ENCODE results near the gene GATA2.

Gene GATA2

GRCh38 chr3:128432301-128432970 lies 60.6 kb downstream of the GATA2 start:
- Histone ChIP-seq H3K4me3 (peak overlapping the region; percentile 1 to 37), H3K27me3 (peaks cover 0 to 79% of the 10 kb centered on the region in 2 donors), H3K36me3 (no peaks in the 10 kb centered on the region), H3K4me1 (peaks cover 0 to 15% (median 12%) of the 10 kb centered on the region in 4 donors), H3K27ac (no peak overlapping the region), H3K9me3 (no peaks in the 10 kb centered on the region)
- no peak for DNase-seq
- no peak for TF ChIP-seq CTCF (IDR thresholded peaks at IDR 0.05)
- intact Hi-C loops (cut with DNase I; ENCODE audit: low total_unique reads), result no loop called here

- H3K27me3 ChIP-seq, result peaks cover 0 to 84% of the 10 kb centered on the region in 2 donors
- H3K27ac ChIP-seq, result no peak overlapping the region
- DNase-seq, result no peak
- H3K4me3 ChIP-seq, result no peak overlapping the region
- peaks cover 0 to 15% (median 12%) of the 10 kb centered on the region in 4 donors for H3K4me1 ChIP-seq
- no peaks in the 10 kb centered on the region for H3K36me3 ChIP-seq
- TF ChIP-seq CTCF (IDR thresholded peaks at IDR 0.05), result no peak
- H3K9me3 ChIP-seq, result no peaks in the 10 kb centered on the region
- intact Hi-C loops (cut with DNase I; ENCODE audit: low total_unique reads), result no loop called here
Measured at GRCh38 chr3:128431803-128432300, 61.1 kb downstream of the GATA2 start.

- no peak for TF ChIP-seq CTCF (IDR thresholded peaks at IDR 0.05)
- no peak for DNase-seq
- H3K27ac ChIP-seq, result no peak overlapping the region
- peaks cover 0 to 89% of the 10 kb centered on the region in 2 donors for H3K27me3 ChIP-seq
- H3K9me3 ChIP-seq, result no peaks in the 10 kb centered on the region
- H3K4me1 ChIP-seq, result peaks cover 0 to 26% (median 18%) of the 10 kb centered on the region in 4 donors
- H3K4me3 ChIP-seq, result no peak overlapping the region
- H3K36me3 ChIP-seq, result no peaks in the 10 kb centered on the region
- intact Hi-C loops (cut with DNase I; ENCODE audit: low total_unique reads), result no loop called here
Measured at GRCh38 chr3:128430731-128431130, 62.3 kb downstream of the GATA2 start.

GRCh38 chr3:128430301-128430700 lies 62.7 kb downstream of the GATA2 start:
- no peak for DNase-seq
- intact Hi-C loops (cut with DNase I; ENCODE audit: low total_unique reads), result no loop called here
- H3K36me3 ChIP-seq, result no peaks in the 10 kb centered on the region
- TF ChIP-seq CTCF (IDR thresholded peaks at IDR 0.05), result no peak
- no peak overlapping the region for H3K27ac ChIP-seq
- H3K9me3 ChIP-seq, result no peaks in the 10 kb centered on the region
- H3K4me3 ChIP-seq, result no peak overlapping the region
- H3K4me1 ChIP-seq, result peaks cover 0 to 27% (median 18%) of the 10 kb centered on the region in 4 donors
- H3K27me3 ChIP-seq, result peaks cover 0 to 89% of the 10 kb centered on the region in 2 donors

- H3K4me3 ChIP-seq, result no peak overlapping the region
- H3K27me3 ChIP-seq, result peaks cover 0 to 89% of the 10 kb centered on the region in 2 donors
- no peak overlapping the region for H3K27ac ChIP-seq
- intact Hi-C loops (cut with DNase I; ENCODE audit: low total_unique reads), result loop anchor here (5.0 kb wide), 1 partner anchor 178 kb away; no protein-coding TSS in a partner anchor
- TF ChIP-seq CTCF (IDR thresholded peaks at IDR 0.05), result no peak
- no peaks in the 10 kb centered on the region for H3K36me3 ChIP-seq
- H3K4me1 ChIP-seq, result peaks cover 0 to 27% (median 18%) of the 10 kb centered on the region in 4 donors
- DNase-seq, result no peak
- H3K9me3 ChIP-seq, result no peaks in the 10 kb centered on the region
Measured at GRCh38 chr3:128429751-128430150, 63.2 kb downstream of the GATA2 start.

Measured in tibial artery (tissue), 4 donors.